ENCODE results near the gene BEGAIN. TPM values are rescaled to one million over a fixed set of nuclear protein-coding genes. Genes with fewer than 3 reads are reported as not detected.

BEGAIN gene
- total RNA-seq, 2 experiments from 2014 or later = 0.10 TPM; not detected in 1

GRCh38 chr14:100580316-100581227 is 6.6 kb downstream of the BEGAIN start:
- CTCF ChIA-PET = no interaction called here
- no peak for DNase-seq
- Mint-ChIP-seq H3K4me3 (no peak overlapping the region), H3K4me1 (no peaks in the 10 kb centered on the region), H3K27me3 (peaks cover 3% of the 10 kb centered on the region), H3K9me3 (no peaks in the 10 kb centered on the region), H3K27ac (no peak overlapping the region), H3K36me3 (ENCODE audit: low read depth) (no peaks in the 10 kb centered on the region)
- POLR2A ChIA-PET = no interaction called here

GRCh38 chr14:100578552-100578951 is 8.7 kb downstream of the BEGAIN start:
- Mint-ChIP-seq H3K27ac (no peak overlapping the region), H3K27me3 (no peaks in the 10 kb centered on the region), H3K9me3 (no peaks in the 10 kb centered on the region), H3K4me1 (no peaks in the 10 kb centered on the region), H3K4me3 (no peak overlapping the region), H3K36me3 (ENCODE audit: low read depth) (no peaks in the 10 kb centered on the region)
- ChIA-PET POLR2A (no interaction called here), CTCF (interaction anchor here (0.5 kb wide), 1 partner anchor 60 kb away, joined by 4 read pairs; no protein-coding TSS in a partner anchor)
- no peak for DNase-seq

DNA sequence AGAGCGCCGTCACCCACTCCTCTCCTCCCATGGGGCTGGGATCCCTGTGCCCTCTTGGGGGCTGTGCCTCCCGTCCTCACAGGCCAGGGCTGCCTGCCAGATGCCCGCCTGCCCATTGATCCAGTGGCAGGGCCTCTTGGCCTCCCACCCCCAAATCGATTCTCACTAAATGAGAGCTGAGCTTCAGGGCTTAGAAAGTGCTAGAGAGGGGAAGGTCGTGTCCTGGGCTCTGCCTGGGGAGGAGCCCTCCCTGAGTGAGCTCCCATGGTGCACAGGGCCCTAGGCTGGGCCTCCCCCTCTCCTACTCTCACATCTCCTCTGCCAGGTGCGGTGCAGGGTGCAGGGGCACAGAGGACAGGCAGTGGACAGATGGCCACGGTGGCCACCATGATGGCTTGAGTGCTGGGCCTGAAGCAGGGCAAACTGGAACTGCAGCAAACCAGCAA is 9.2 kb downstream of the BEGAIN start:
- H3K4me3 Mint-ChIP-seq = no peak overlapping the region
- H3K27ac Mint-ChIP-seq = no peak overlapping the region
- ChIA-PET CTCF (no interaction called here), POLR2A (no interaction called here)
- H3K4me1 Mint-ChIP-seq = no peaks in the 10 kb centered on the region
- H3K9me3 Mint-ChIP-seq = no peaks in the 10 kb centered on the region
- DNase-seq = no peak
- no peaks in the 10 kb centered on the region for H3K36me3 Mint-ChIP-seq (ENCODE audit: low read depth)
- H3K27me3 Mint-ChIP-seq = no peaks in the 10 kb centered on the region

DNA sequence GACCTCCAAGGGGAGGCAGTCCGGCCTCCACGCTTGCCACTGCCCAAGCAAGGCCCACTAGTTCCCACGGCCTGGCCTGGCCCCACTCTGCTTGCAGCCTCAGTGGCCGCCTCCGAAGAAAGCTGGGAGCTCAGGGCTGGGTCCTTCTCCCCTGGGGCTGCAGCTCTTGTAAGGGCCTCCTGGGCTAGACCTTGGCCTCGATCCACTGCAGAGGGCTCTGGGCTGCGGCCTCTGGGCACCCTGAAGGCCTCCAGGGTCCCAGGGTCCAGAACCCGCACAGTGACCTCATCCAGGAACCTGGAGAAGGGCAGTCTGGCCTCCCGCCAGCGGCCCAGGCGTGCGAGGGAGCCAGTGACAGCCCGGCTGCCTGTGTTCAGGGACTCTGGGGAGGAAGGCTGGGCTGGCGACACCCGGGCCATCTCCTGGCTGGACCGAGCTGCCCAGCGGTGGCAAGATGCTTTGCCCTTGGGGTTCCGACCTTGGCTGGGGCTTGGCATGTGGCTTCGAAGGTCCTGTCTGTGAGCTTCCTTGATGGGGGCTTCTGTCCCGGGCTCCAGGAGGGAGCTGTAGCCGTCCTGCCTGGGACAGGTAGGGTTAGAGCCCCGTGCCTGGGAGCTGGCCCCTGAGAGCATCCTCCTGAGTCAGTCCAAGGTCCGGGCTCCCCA is 9.8 kb downstream of the BEGAIN start:
- Mint-ChIP-seq H3K36me3 (ENCODE audit: low read depth) (no peaks in the 10 kb centered on the region), H3K27ac (no peak overlapping the region), H3K4me3 (no peak overlapping the region), H3K9me3 (no peaks in the 10 kb centered on the region), H3K27me3 (no peaks in the 10 kb centered on the region), H3K4me1 (no peaks in the 10 kb centered on the region)
- ChIA-PET CTCF (interaction anchor here (1.2 kb wide), 1 partner anchor 10 kb away, joined by 3 read pairs; no protein-coding TSS in a partner anchor), POLR2A (no interaction called here)
- no peak for DNase-seq

DNA sequence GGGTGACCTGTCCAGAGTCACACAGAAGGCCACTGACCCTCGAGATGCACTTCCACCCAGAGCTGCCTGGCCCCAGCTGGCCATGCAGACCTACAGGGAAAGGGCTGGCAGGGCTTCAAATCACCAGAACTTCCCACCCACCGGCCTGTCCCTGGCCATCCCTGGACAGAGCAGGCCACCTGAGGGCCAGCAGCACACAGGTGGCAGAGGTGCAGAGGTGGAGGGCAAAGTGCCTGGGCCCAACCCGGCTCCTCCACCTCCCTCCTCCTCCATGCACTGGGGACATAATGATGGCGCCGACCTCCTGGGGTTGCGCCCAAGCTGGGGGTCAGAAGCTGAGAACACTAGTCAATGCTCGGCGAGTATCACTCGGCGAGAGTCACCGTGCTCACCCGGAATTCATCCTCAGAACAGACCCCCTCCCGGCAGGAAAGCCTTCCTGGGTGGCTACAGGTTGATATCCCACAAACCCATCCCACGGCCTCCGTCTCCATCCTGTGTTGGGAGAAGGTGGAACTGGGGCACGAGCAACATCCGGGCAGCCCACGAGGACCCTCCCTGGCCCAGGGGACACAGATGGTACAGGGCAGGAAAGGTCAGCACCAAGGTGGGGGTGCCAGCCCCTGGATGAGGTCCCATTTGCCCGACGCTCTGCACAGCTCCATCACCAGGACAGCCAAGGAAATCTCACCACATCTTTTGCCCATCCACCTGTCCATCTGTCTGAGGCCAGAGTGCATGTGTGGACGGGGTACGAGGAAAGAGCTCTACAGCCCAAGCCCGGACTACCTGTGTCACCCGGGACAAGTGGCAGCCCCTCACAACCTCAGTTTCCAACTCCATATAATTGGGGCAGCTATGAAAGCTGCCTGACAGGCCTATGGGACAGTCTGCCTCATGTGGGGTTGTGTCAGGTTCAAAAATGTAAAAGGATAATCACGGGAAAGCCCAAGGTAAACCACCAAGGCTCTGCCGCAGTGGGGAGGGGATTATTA is 10.8 kb downstream of the BEGAIN start:
- no peak for DNase-seq

DNA sequence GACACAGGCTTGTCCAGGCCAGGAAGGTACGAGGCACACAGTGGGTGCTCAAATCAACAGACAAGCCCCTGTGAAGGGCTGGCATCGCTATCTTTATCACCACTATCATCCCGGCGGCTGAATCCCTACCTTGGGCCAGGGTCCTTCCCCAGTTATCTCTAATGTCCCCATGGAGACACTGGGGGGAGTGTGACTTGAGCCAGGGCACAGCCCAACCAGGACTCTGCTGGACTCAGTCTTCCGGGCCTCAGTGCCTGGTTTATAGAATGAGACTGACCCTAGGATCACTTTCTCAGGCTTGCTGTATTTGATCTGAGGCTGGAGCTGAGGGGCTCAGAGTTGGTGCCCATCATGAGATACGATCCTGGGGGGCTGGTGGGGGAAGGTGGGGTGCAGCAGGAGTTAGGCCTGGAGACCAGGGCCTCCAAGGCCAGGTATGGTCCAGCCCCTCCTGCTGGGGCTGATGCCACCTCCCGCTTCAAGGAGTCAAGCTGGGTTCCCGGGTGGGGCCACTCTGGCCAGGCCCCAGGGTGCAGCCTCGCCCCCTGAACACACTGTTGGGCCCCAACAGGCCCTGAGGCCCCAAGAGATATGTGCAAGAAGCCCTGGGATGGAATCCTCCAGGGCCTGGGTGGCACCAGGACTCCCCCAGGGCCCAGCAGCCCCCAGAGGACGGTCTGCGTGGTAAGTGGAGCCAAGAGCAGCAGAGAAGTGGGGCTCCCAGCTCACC is 11.8 kb downstream of the BEGAIN start:
- Mint-ChIP-seq H3K4me3 (no peak overlapping the region), H3K27me3 (peaks cover 8% of the 10 kb centered on the region), H3K36me3 (ENCODE audit: low read depth) (no peaks in the 10 kb centered on the region), H3K27ac (no peak overlapping the region), H3K4me1 (no peaks in the 10 kb centered on the region), H3K9me3 (no peaks in the 10 kb centered on the region)
- POLR2A ChIA-PET = no interaction called here
- CTCF ChIA-PET = no interaction called here
- DNase-seq = no peak

More for the DNA sequence above, 10.8 kb downstream of the BEGAIN start:
- H3K36me3 Mint-ChIP-seq (ENCODE audit: low read depth) = no peaks in the 10 kb centered on the region
- H3K27me3 Mint-ChIP-seq = no peaks in the 10 kb centered on the region
- H3K27ac Mint-ChIP-seq = no peak overlapping the region
- H3K4me3 Mint-ChIP-seq = no peak overlapping the region
- ChIA-PET POLR2A (no interaction called here), CTCF (interaction anchor here (1.2 kb wide), 1 partner anchor 11 kb away, joined by 3 read pairs; no protein-coding TSS in a partner anchor)
- H3K4me1 Mint-ChIP-seq = no peaks in the 10 kb centered on the region
- no peaks in the 10 kb centered on the region for H3K9me3 Mint-ChIP-seq

DNA sequence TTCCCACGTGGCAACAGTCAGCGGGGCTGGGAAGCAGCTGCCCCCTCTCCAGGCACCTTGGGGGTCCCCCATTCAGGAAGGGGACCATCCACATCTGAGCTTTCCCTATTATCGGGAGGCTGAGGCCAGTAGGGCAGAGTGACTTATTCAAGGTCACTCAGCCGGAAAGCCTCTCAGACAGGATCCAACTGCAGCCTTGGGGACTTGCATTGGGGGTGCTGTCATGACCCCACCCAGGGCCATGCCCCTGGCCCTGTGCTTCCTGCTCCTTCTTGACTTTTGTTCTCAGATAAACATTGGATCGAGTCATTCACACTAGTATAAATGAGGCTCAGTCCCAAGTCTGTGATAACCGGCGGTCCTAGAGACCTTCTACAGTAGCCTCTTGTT is 12.6 kb downstream of the BEGAIN start:
- H3K27ac Mint-ChIP-seq = no peak overlapping the region
- H3K27me3 Mint-ChIP-seq = peaks cover 13% of the 10 kb centered on the region
- CTCF ChIA-PET = no interaction called here
- no peak overlapping the region for H3K4me3 Mint-ChIP-seq
- DNase-seq = no peak
- POLR2A ChIA-PET = no interaction called here
- no peaks in the 10 kb centered on the region for H3K4me1 Mint-ChIP-seq
- H3K9me3 Mint-ChIP-seq = no peaks in the 10 kb centered on the region
- H3K36me3 Mint-ChIP-seq (ENCODE audit: low read depth) = no peaks in the 10 kb centered on the region

DNA sequence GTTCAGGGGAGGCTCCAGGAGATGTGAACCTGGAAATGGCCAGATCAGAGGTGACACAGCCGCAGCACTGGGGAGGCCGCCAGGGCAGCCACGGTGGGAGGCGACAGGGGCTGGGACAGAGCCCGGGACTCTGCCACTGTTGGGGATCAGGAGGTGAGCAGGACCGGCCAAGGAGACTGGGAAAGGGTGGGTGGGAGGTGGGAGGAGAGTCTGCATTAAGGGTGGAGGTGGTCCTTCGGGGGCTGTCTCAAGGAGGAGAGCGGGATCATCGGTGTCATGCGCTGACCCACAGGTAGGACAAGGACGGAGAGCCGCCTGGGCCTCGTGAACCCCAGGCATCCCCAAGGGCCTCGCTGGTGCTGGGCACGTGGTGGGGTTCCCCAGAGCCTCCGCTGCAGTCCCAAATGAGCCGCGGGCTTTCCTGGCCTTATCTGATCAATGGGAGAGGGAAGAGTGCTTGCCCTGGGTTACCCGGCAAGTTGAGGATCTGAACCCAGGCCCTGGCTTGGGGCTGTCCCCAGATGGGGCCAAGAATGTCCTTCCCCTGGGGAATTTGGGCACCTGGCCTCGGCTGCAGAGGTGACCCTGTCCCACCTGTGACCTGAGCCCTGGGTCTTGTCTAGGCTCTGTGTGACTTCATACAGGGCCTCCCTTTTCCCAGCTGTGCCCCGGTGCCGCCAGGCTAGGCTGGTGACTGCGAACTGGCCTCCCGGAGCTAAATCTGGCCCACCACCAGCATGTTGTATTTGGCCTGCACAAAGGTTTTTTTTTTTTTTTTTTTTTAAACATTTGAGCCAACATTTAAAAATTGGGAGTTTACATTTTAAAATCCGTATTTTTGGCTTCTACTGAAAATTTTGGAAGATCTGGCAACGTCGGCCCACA is 13.2 kb downstream of the BEGAIN start:
- no peak overlapping the region for H3K27ac Mint-ChIP-seq
- no peaks in the 10 kb centered on the region for H3K9me3 Mint-ChIP-seq
- H3K4me1 Mint-ChIP-seq = no peaks in the 10 kb centered on the region
- H3K27me3 Mint-ChIP-seq = peaks cover 19% of the 10 kb centered on the region
- POLR2A ChIA-PET = no interaction called here
- no peak overlapping the region for H3K4me3 Mint-ChIP-seq
- DNase-seq = no peak
- no peaks in the 10 kb centered on the region for H3K36me3 Mint-ChIP-seq (ENCODE audit: low read depth)
- CTCF ChIA-PET = no interaction called here

DNA sequence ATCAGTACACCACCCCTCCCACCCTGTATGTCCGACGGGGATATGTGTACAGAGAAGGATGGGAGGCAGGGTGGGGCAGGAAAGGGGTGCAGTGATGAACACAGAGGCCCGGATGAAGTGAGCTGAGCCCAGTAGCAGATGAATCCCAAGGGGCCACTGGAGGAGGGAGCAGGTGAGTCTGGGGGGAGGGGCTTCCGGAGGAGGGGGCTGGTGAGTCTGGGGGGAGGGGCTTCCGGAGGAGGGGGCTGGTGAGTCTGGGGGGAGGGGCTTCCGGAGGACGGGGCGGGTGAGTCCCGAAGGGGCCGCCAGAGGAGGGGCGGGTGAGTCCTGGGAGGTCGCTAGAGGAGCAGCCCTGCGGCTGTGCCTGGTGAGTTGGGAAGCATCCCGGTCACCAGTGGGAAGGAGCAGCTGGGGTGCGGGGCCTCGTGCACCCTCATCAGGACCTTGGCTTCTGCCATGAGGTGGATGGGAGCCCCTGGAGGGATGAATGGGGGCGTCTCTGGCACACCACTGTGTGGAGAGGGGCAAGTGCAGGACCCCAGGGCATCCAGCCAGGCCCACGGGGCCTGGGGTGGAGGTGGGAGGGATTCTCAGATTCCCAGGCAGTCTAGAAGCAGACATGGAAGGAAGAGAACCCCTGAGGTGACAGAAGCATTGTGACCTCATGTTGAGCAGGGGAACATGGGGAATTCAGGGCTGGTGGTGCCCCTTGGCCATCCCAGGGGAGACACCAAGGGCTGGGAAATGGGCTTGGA is 14.0 kb downstream of the BEGAIN start:
- no peak overlapping the region for H3K27ac Mint-ChIP-seq
- ChIA-PET POLR2A (no interaction called here), CTCF (no interaction called here)
- H3K9me3 Mint-ChIP-seq = no peaks in the 10 kb centered on the region
- peaks cover 19% of the 10 kb centered on the region for H3K27me3 Mint-ChIP-seq
- no peaks in the 10 kb centered on the region for H3K36me3 Mint-ChIP-seq (ENCODE audit: low read depth)
- no peak for DNase-seq
- H3K4me1 Mint-ChIP-seq = no peaks in the 10 kb centered on the region
- H3K4me3 Mint-ChIP-seq = no peak overlapping the region

GRCh38 chr14:100572543-100572942 is 14.7 kb downstream of the BEGAIN start:
- H3K36me3 Mint-ChIP-seq (ENCODE audit: low read depth) = no peaks in the 10 kb centered on the region
- H3K4me1 Mint-ChIP-seq = no peaks in the 10 kb centered on the region
- no peak overlapping the region for H3K4me3 Mint-ChIP-seq
- no peak overlapping the region for H3K27ac Mint-ChIP-seq
- H3K9me3 Mint-ChIP-seq = no peaks in the 10 kb centered on the region
- ChIA-PET CTCF (interaction anchor here (2.6 kb wide), 1 partner anchor 16 kb away, joined by 5 read pairs; no protein-coding TSS in a partner anchor), POLR2A (no interaction called here)
- DNase-seq = no peak
- peaks cover 19% of the 10 kb centered on the region for H3K27me3 Mint-ChIP-seq

- CTCF ChIA-PET = interaction anchor here (2.6 kb wide), 1 partner anchor 16 kb away, joined by 5 read pairs; no protein-coding TSS in a partner anchor
- H3K4me3 Mint-ChIP-seq = no peak overlapping the region
- peaks cover 23% of the 10 kb centered on the region for H3K27me3 Mint-ChIP-seq
- no peak for DNase-seq
- H3K9me3 Mint-ChIP-seq = no peaks in the 10 kb centered on the region
- no peaks in the 10 kb centered on the region for H3K36me3 Mint-ChIP-seq (ENCODE audit: low read depth)
- no peaks in the 10 kb centered on the region for H3K4me1 Mint-ChIP-seq
- H3K27ac Mint-ChIP-seq = no peak overlapping the region
- POLR2A ChIA-PET = no interaction called here
Measured at GRCh38 chr14:100571837-100572236, 15.4 kb downstream of the BEGAIN start.
